ENCODE data around the gene UPF1.
"Not testable (repeated sequence)": the region's sequence is repeated elsewhere in the genome, so short reads cannot be mapped to it uniquely, and the experiment has no call there.

UPF1 gene

GRCh38 chr19:18802354-18802753 is 29.4 kb upstream of the UPF1 start:
- H3K27ac ChIP-seq = no peak overlapping the region
- TF ChIP-seq CTCF (conservative IDR thresholded peaks at IDR 0.05) = no peak
- no peak for TF ChIP-seq ZFX (IDR thresholded peaks at IDR 0.05)

GRCh38 chr19:18803550-18804138 is 28.1 kb upstream of the UPF1 start:
- TF ChIP-seq CTCF (conservative IDR thresholded peaks at IDR 0.05) (no peak), ZFX (IDR thresholded peaks at IDR 0.05) (no peak)
- no peak overlapping the region for H3K27ac ChIP-seq

- TF ChIP-seq ZFX (IDR thresholded peaks at IDR 0.05) = no peak
- no peak for TF ChIP-seq CTCF (conservative IDR thresholded peaks at IDR 0.05)
- no peak overlapping the region for H3K27ac ChIP-seq
These were observed 27.6 kb upstream of the UPF1 start for GRCh38 chr19:18804139-18804601.

- TF ChIP-seq ZFX (IDR thresholded peaks at IDR 0.05) = no peak
- TF ChIP-seq CTCF (conservative IDR thresholded peaks at IDR 0.05) = no peak
These were observed 27.1 kb upstream of the UPF1 start for GRCh38 chr19:18804643-18805042.

GRCh38 chr19:18807861-18808331 is 23.9 kb upstream of the UPF1 start:
- no peak overlapping the region for H3K27ac ChIP-seq
- TF ChIP-seq ZFX (IDR thresholded peaks at IDR 0.05) (no peak), CTCF (conservative IDR thresholded peaks at IDR 0.05) (no peak)

More at GRCh38 chr19:18804643-18805042, 27.1 kb upstream of the UPF1 start:
- no peak overlapping the region for H3K27ac ChIP-seq

- no peak for TF ChIP-seq CTCF (conservative IDR thresholded peaks at IDR 0.05)
- no peak for TF ChIP-seq ZFX (IDR thresholded peaks at IDR 0.05)
- no peak overlapping the region for H3K27ac ChIP-seq
These were observed 22.4 kb upstream of the UPF1 start for GRCh38 chr19:18809149-18809868.

- not testable (repeated sequence) for H3K27ac ChIP-seq
These were observed 20.1 kb upstream of the UPF1 start for GRCh38 chr19:18811638-18812037.
